Right lobe of liver (tissue), 4 donors: Measurements from ENCODE around the gene RPUSD4.

Source experiments
- CTCF ChIP-seq, 4 donors: fragments of 200-600 bp in 3 of 4; fragments of 450-650 bp in 1 of 4; IDR thresholded peaks; one replicate each; pipeline versions ENCODE4 v1.5.1 to v1.8.0; 2016 to 2022; ENCODE audit warnings: antibody characterized with exemption in 4 of 4, mild to moderate bottlenecking in 2 of 4
- POLR2A ChIP-seq: fragments of 450-650 bp; IDR thresholded peaks from one replicate; pipeline ENCODE4 v1.6.1; 2017; ENCODE audit warnings: antibody characterized with exemption, mild to moderate bottlenecking
- donor health status: DM: no; HTN: no; CAD: no.
- donor health status: DM: no; HTN: no; CAD: no.
- donor health status: DM: no; HTN: yes; CAD: no.

- TF ChIP-seq CTCF (IDR thresholded peaks at IDR 0.05) = no peak
- TF ChIP-seq POLR2A = no peak
These were observed 49.0 kb downstream of the RPUSD4 start for GRCh38 chr11:126162306-126163030.
